NCI-H510A treated with DMSO at 0.1 percent for 48 hours (cell line): Measurements from ENCODE around the gene SLC6A6.
"Not testable (repeated sequence)": the region's sequence is repeated elsewhere in the genome, so short reads cannot be mapped to it uniquely, and the experiment has no call there.

ENCODE experiments used
- DNase-seq: peaks from one replicate; lab custom pipeline; 2025; lab: John Stamatoyannopoulos, UW

The SLC6A6 gene

DNA sequence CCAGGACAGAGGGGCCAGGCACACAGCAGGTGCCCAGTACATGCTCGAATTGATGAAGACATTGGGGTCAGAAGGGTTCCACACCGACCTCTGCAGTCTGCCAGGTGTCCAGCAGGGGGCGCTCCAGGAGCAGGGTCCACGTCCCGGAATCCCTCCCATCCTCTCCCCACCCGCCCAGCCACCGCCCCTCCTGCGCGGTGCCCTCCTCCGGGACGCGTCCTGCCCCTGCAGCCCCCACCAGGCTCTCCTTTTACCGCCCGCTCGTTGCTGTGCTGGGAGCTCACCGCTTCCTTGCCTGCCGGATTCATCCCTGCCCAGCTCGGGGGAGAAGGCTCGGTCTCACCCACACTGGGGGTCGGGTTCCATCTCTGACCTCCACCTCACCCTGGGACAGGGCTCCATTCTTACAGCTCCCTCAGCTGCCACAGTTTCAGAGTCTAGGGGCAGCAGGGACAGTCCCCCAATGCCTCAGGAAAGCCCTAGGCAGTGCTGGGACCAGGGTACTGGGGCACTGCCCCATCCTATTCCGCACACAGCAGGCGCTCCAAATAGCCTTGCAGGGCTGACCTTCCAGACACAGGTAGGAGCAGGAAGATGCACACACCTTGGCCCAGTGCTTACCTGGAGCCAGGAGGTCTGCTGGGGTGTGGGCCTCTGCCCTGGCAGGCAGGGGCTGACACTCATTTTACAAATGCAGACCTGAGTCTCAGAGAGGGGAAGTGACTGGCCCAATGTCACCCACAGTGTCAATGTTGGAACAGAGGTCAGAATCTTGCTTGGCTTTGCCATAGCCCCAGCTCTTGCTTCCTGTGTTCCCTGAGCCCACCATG, 106.8 kb downstream of the SLC6A6 start:
- no peak for DNase-seq

DNA sequence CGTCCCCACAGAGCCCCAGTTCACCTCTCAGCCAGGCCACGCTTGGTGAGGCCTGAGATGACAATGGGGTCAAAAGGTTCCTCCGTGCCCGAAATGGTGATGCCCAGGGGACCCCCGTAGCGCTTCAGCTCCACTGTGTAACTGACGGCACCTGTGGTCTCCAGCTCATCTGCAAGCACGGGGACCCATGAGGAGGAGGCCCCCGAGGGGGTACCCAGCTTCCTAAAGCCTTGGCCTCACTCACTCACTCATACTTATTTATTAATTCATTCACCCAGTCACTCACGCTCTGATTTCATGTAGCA, 107.3 kb downstream of the SLC6A6 start:
- no peak for DNase-seq

DNA sequence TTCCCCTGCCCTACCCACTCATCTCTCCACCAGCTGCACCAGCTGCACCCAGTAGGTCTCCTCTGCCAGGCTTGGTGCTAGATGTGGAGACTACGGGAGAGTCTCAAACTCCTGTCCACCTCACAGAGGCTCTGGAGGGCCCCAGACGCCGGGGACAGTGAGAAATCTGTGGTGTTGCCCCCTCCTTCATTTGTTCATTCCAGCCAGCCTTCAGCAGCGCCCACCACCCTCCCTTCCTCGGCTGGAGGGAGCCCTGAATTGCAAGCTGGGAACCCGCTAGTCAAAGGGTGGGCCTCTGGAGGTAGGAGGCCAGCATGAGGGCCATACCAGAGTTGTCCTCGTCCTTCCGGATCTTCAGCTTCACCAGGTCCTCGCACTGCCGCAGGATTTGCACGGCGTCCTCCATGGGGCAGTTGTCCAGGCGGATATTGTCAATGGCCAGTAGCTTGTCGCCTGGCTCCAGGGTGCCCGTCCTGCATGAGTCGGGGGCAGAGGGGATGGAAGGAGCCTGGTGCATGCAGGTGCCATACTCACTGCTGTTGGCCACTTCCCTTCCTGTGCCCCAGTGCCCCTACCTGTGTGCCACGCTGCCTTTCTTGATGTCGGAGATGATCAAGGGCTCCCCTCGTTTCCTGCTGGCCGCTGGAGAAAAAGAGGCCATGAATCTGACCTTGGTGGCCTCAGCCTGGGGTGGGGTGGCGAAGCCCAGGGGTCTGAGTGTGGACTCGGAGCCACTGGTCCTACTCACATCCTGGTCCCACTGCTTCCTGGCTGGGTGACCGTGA, 108.6 kb downstream of the SLC6A6 start:
- no peak for DNase-seq

DNA sequence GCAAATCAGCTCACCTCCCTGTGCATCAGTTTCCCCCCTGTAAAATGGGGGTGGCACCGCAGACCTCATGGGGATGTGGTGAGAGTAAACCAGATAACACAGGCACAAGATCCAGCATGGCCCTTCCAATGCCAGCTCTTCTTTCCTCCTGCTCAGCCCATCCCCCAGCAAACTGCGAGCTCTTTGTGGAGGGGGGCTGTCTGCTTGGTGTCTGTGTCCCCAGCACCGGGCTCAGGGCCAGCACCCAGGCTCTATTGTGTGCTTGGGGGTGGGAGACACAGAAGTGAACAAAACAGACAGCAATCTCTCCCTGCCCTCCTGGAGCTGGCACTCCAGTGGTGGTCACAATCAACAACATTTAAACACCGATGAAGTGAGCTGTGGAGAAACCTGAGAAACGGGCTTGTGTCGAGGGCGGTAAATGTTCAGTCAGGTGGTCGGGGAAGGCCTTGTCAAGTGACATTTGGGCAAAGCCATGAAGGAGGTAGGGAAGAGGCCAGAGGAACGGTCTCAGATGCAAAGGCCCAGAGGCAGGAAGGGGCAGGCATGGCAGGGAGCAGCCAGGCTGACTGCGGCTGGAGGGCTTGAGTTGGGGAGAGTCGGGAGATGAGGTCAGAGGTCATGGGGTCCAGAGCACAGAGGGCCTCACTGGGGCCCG, 109.3 kb downstream of the SLC6A6 start:
- no peak for DNase-seq

DNA sequence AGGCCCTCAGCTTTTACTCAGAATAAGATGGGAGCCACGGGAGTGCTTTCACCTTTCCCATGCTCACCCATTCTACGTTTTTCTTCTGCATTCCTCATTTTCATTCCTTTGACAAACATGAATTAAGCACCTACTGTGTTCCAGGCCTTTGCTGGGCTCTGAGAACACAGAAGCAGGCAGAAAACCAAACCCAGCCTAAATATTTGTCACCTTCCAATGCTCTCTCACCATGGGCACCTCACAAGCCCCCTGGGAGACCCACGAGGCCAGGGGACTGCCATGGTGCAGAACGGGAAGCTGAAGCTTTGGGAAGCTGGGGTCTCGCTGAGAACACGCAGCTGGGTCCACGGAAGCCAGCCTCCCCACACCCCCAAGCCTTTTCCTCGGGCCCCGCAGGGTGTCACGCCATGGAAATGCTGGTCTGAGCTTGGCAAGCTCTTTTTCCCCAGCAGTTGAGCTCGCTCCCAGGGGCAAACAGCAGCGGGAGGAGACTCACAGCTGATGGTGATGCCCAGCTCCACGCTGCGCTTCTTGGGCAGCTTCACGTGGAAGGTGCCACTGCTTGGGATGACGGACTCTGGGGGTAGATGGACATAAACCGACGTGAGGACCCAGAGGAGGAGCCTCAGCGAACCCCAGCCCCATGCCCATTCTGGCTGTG, 110.0 kb downstream of the SLC6A6 start:
- no peak for DNase-seq

DNA sequence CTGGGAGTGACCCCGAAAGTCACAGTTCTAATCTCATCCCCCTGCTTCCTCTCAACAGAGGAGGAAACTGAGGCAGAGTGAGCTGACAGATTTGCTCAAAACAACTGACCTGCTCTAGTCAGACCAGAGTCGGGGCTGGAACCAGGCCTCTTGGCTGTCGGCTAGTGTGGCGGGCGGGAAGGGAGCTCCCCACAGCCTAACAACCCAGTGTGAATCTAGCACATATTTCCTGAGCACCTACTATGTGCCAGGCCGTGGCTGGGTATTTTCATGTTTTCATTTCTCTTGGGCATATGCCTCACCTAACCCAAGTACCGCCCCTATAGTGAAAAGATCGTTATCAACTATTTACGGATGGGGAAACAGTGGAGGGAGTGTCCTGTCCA, 110.5 kb downstream of the SLC6A6 start:
- no peak for DNase-seq

DNA sequence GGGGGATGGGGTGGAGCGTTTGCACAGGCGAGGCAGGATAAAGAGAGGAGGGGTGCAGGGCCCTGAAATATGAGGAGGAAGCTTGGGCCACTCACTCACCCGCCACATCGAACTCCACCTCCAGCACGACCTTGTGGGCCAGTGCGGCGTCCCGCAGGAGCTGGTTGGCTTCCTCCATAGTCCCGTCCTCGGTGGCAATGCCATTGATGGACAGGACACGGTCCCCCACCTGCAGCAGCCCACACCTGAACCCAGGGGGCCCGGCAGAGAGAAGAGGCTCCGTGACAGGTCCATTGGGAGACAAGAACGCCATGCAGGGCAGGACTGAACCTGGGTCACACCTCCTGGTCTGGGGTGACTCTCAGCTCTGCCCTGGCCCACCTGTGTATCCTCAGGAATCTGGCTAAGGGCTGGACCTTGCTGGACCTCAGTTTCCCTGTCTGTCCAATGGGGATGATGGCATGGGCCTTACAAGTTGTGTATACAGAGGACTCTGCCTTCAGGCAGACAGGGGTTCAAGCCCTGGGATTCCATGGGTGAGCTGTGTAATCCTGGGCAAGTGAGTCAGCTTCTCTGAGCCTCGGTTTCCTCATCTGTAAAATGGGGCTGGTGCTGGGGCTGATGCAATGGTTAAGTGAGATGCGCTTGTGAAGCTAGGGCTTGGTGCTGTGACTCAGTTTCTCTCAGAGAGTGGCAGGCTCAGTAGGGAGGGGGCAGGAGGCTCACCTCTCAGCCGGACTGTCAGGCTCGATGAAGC, 111.3 kb downstream of the SLC6A6 start:
- no peak for DNase-seq

DNA sequence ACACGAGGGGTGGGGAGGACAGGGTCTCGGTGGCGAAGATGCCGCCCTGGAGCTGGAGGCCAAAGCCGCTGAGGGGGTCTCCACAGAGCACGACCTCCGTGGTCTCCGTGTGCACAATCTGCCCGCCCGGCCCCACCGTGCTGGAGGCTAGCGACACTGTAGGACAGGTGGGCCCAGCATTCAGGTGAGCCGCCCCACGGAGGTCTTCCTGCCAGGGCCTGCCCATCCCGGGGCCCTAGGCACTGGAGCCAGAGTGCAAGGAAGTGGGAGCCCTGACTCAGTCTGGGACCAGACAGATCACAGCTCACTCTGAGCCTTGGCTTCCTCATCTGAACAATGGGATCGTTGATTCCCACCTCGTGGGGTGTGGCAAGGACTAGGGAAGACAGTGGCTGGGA, 111.9 kb downstream of the SLC6A6 start:
- no peak for DNase-seq

DNA sequence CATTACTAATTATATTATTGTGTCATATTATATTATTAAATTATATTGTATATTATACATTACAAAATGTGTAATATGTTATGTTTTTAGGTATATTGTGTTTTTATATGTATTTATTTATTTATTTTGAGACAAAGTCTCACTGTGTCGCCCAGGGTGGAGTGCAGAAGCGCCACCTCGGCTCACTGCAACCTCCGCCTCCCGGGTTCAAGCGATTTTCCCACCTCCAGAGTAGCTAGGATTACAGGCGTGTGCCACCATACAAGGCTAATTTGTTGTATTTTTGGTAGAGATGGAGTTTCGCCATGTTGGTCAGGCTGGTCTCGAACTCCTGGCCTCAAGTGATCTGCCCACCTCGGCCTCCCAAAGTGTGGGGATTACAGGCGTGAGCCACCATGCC, 113.1 kb downstream of the SLC6A6 start:
- DNase-seq: not testable (repeated sequence)

DNA sequence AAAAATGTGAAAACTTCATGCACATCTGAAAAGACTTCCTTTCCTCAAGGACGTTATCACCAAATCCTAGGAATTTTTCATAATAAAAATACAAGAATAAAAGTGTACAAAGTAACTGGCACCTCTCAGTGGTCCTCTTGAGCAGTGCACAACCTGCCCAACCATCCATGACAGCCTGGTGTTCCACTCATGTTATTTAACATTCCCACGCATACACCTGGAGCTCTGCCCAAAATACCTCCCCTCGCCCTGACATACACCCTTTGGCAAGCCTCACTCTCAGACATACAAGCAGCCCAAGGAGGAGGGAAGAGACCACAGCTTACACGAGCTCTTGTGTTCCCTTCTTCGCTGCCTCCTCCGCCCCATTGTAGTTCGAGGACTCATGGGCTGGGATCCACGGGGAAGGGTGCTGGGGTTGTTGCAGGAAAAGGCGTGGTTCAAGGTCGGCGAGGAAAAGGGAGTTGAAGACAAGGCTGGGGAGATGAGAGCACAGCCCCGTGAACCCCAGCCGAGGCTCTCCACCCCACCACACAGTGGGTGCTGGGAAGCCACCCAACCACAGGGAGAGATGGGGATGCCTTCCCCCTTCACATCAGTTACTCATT, 114.4 kb downstream of the SLC6A6 start:
- DNase-seq: no peak

DNA sequence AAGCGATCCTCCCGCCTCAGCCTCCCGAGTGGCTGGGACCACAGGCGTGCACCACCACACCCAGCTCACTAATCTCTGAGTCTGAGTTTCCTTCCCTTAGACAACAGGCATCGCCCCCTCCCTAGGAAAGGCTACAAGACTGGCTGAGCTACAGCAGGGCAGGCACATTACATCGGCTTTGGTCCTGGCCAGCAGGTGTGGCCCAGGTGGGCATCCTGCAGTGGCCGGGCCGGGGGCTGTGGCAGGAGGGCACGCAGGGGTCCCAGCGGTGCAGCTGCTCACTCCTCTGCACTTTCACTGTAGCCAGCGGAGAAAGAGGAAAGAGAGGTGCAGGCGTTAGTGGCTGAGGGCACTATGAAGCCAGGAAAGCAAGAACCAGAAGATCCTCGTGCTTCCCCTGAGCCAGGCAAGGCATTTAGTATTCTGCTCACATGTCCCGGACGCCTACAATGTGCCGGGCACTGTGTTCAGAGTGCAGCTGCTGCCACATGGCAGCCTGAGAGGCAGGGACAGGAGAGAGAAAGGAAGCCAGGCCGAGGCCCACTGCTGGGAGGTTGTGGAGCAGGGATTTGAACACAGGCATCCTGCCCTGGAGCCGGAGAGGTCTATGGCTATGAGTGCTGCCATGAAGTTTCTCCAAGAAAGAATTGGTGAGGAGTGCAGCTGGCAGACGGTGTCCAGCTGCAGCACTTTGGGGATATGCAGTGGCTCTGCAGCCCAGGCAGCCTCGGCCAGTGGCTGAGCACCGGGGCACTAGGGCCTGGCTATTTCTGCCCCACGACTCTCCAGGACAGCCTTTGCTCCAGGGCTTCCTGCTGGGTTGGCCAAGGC, 115.4 kb downstream of the SLC6A6 start:
- DNase-seq: no peak

DNA sequence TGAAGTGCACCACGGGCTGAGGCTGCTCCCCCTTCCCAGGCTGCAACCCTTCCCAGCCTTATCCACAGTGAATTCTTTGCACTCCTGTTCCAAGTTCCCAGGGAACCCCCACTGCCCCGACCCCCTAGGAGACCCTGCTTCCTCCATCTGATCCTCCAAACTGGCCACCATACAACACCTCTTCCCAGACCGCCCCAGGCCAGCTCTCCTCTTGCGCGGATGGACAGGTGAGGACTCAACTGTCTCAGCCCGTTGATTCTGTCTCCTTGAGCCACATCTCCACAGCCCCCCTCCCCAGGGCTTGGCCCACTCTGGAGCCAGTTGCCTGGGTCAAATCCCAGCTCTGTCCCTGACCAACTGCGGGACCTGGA, 116.0 kb downstream of the SLC6A6 start:
- DNase-seq: no peak

DNA sequence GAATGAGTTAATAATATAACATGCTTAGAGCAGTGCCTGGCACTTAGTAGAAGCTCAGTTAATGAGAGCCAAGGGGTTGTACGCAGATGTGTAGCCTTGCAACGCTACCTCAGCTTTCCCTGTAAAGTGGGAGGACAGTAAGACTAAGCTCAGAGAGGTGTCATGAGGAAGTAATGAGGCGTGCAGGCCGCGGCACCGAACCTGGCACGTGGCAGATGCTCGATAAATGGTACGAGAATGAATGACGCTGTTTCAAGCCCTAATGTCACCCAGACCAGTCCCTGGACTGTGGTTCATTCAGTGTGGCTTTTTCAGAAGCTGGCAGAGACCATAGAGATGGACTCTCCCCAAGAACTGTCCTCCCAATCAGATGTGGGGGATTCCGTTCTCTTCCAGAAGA, 116.5 kb downstream of the SLC6A6 start:
- no peak for DNase-seq

DNA sequence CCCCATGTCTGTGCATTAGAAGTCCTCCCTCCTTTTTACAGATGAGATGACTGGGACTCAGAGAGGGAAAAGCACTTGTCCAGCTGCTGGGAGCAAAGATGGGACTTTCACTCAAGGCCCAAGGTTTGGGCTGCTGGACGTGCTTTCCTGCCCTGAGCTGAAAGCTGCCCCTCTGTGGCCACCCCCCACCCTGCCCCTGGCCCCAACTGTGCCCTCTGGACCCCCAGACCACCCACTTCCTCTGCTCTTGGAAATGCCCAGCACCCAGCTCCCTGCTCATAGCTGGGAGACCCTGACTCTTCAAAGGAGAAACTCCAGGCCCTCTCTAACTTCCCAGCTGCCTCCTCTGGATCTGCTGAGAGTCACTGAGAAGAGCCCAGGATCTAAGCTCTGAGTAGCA, 117.0 kb downstream of the SLC6A6 start:
- DNase-seq: no peak

DNA sequence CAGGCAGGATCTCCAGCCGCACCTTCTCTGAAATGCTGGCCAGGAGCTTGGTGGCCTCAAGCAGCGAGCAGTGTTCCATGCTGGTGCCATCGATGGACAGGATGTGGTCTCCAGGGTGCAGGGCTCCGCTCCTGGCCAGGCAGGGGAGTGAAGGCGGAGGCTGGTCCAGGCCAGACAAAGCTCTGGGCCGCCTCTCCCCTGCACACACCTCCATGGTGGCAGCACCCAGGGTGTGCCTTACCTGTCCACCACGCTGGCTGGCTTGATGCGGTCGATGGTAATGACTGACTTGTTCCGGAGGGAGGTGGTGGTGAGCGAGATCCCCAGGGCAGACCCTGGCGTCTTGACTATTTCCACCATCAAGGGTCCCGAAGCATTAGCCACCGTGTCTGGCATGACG, 117.7 kb downstream of the SLC6A6 start:
- no peak for DNase-seq

DNA sequence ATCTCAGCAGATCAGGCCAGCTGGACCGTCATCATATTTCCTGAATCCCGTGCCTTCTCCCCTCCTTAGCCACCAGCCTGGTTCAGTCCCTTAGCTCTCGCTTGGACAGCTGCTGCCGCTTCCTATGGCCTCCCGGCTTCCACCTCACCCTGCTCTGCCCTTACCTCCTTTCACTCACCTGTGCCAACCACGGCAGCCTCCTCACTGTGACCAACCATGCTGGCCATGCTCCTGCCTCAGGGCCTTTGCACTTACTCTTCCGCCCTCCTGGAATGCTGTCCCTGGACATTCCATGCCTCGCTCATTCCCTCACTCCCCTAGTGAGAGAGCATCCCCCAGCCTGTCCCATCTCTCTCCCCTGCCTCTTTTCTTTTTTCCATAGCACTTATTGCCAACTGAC, 118.6 kb downstream of the SLC6A6 start:
- no peak for DNase-seq

DNA sequence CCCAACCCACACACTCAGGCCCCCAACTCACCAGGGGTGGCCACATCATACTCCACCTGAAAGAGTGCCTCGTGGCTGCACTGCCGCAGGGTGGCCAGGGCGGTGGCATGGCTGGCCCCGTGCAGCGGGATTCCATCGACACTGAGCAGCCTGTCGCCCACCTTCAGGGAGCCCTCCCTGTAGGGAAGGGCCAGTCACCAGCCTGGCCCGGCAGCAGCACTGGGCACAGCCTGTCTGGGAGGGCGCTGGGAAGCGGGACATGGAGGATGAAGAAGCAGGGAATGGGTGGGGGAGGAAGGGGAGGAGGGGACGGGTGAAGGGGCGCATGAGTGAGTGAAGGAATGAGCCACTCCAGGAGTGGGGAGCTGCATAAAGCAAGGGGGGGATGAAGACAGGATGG, 119.2 kb downstream of the SLC6A6 start:
- no peak for DNase-seq

DNA sequence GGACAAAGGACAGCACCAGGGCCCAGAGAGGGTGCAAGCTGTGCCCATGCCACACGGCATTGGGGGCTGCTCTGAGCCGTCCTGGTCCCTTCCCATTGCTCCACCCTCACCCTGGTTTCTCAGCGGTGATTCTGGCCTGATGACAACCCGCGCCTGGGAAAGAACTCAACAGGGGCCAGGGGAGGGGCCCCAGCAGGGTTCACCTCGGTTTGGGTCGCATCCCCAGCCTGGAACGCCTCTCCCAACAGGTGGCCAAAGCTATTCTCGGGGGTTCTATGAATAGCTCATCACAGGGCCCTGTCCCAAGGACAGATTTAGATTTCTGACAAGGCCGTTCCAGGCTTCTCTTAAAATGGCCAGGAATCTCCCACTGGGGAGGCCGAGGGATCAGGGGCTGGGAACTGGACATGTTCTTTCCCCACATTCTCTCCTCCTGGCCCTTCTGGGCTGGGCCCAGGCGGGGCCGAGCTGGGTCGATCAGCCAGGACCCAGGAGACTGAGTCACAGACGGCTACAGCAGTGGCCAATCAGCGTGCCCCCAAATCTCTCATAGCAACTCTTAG, 119.8 kb downstream of the SLC6A6 start:
- no peak for DNase-seq

DNA sequence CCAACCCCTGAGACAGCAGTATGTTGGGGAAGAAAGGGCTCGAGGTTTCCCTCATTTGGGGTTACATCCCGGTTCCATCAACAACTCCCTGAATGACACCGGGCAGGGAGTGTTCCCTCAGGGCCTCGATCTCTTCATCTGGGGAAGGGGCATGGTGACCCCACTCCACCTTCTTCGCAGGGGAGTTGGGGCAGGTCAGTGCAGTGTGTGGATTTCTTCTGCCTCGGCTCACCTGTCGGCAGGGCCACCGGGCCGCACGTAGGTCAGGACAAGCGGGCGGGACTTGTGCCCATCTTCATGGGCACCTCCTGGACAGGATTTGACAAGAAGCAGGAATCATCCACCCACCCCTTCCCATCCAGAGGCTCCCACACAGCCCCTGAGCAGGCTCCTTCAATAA, 120.4 kb downstream of the SLC6A6 start:
- DNase-seq: no peak

DNA sequence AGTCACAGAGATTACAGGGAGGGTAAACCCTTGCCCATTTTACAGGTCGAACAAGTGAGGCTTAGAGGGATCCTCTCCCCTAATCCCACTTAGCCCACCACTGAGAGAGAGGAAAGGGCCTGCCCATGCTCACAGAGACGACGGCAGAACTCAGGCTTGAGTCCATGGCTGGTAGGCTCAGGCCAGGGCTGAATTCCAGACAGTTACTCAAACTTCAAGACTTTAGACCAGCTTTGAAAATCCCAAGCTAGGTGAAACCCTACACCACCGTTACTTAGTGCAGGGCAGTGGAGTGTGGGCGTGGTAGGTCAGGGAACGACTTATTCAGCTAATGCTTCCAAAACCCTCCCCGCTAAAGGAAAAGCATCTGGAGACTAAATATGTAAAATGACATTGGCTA, 121.4 kb downstream of the SLC6A6 start:
- no peak for DNase-seq
